Neural progenitor cell (in vitro differentiated cells): ENCODE measurements around the gene TNFRSF14. TPM values are rescaled to one million over a fixed set of nuclear protein-coding genes. Genes with fewer than 3 reads are reported as not detected.

Source experiments
- DNase-seq: peaks from one replicate; pipeline ENCODE4 v3.0.0-alpha.2; 2016; ENCODE audit warnings: low spot score
- H2AFZ ChIP-seq: fragments of 200-600 bp; sonication (generic); replicated peaks from 2 replicates; pipeline ENCODE4 v1.6.1; 2016; ENCODE audit warnings: antibody characterized with exemption
- H3F3A ChIP-seq: fragments of 200-600 bp; sonication (generic); 2 replicates; pipeline ENCODE4 v1.6.1; 2016; ENCODE audit warnings: antibody characterized with exemption, low read depth
- H3K27ac ChIP-seq: fragments of 200-600 bp; sonication (generic); 2 replicates; pipeline ENCODE4 v1.5.1; 2016; ENCODE audit warnings: mild to moderate bottlenecking
- H3K27me3 ChIP-seq: fragments of 200-600 bp; sonication (generic); 2 replicates; pipeline ENCODE4 v1.6.1; 2016; ENCODE audit warnings: mild to moderate bottlenecking, moderate library complexity
- H3K36me3 ChIP-seq: fragments of 200-600 bp; sonication (generic); 2 replicates; pipeline ENCODE4 v1.5.1; 2016
- H3K4me1 ChIP-seq: fragments of 200-600 bp; sonication (generic); 2 replicates; pipeline ENCODE4 v1.6.1; 2016; ENCODE audit warnings: mixed run types
- H3K4me2 ChIP-seq: fragments of 200-600 bp; sonication (generic); 2 replicates; pipeline ENCODE4 v1.6.1; 2016
- H3K4me3 ChIP-seq: fragments of 200-600 bp; sonication (generic); 2 replicates; pipeline ENCODE4 v1.5.1; 2016
- H3K79me2 ChIP-seq: fragments of 200-600 bp; sonication (generic); 2 replicates; pipeline ENCODE4 v1.6.1; 2016; ENCODE audit warnings: low read depth
- H3K9ac ChIP-seq: fragments of 200-600 bp; sonication (generic); 2 replicates; pipeline ENCODE4 v1.6.1; 2016
- H3K9me3 ChIP-seq: fragments of 200-600 bp; sonication (generic); 2 replicates; pipeline ENCODE4 v1.5.1; 2016; ENCODE audit warnings: low read depth
- H4K20me1 ChIP-seq: fragments of 200-600 bp; sonication (generic); 2 replicates; pipeline ENCODE4 v1.6.1; 2016; ENCODE audit warnings: low read depth
- H3K27ac Mint-ChIP-seq: 3 replicates; pipeline ENCODE4 v1.8.0; 2021; ENCODE audit warnings: mixed read lengths
- H3K27me3 Mint-ChIP-seq: 2 replicates; pipeline ENCODE4 v1.8.0; 2022; ENCODE audit warnings: low read depth, mild to moderate bottlenecking, inconsistent platforms, moderate library complexity, mixed read lengths; ENCODE audit not compliant: insufficient read depth
- H3K36me3 Mint-ChIP-seq: 3 replicates; pipeline ENCODE4 v1.8.0; 2021; ENCODE audit warnings: mixed read lengths
- H3K4me1 Mint-ChIP-seq: 3 replicates; pipeline ENCODE4 v1.8.0; 2021; ENCODE audit warnings: mixed read lengths
- H3K4me3 Mint-ChIP-seq: 3 replicates; pipeline ENCODE4 v1.8.0; 2021; ENCODE audit warnings: mild to moderate bottlenecking, moderate library complexity, mixed read lengths
- H3K9me3 Mint-ChIP-seq: 3 replicates; pipeline ENCODE4 v1.8.0; 2020; ENCODE audit warnings: mixed read lengths
- CTCF ChIP-seq: fragments of 200-600 bp; sonication (generic); IDR thresholded peaks from 2 replicates; pipeline ENCODE4 v1.5.1; 2017; ENCODE audit warnings: antibody characterized with exemption, mild to moderate bottlenecking
- EZH2 ChIP-seq: fragments of 200-600 bp; sonication (generic); IDR thresholded peaks from 2 replicates; pipeline ENCODE4 v1.6.1; 2017; ENCODE audit warnings: antibody characterized with exemption, mild to moderate bottlenecking, moderate library complexity
- EZH2phosphoT487 ChIP-seq: fragments of 200-600 bp; sonication (generic); IDR thresholded peaks from 2 replicates; pipeline ENCODE4 v1.6.1; 2017; ENCODE audit warnings: antibody characterized with exemption
- total RNA-seq: library from RNA; depleted of rRNA; stranded (reverse); fragments of >200 nt; gene quantifications from 2 replicates; pipeline ENCODE4 v1.2.3, GENCODE V29; 2015; ENCODE audit warnings: low replicate concordance

The TNFRSF14 gene
- total RNA-seq, 1 donor from 2014 or later = not detected

GRCh38 chr1:2516124-2516523, 40.0 kb upstream of the TNFRSF14 start:
- no peak for DNase-seq
- H3F3A ChIP-seq = no peaks in the 10 kb centered on the region
- no peak overlapping the region for H2AFZ ChIP-seq
- no peak overlapping the region for H3K4me2 ChIP-seq
- no peaks in the 10 kb centered on the region for H3K36me3 ChIP-seq
- peaks cover 47% of the 10 kb centered on the region for H4K20me1 ChIP-seq
- Mint-ChIP-seq H3K36me3 (peaks cover 14% of the 10 kb centered on the region), H3K9me3 (no peaks in the 10 kb centered on the region), H3K27ac (no peak overlapping the region), H3K27me3 (peaks cover 2% of the 10 kb centered on the region), H3K4me3 (no peak overlapping the region), H3K4me1 (peaks cover 2% of the 10 kb centered on the region)
- H3K27ac ChIP-seq = no peak overlapping the region
- H3K79me2 ChIP-seq = no peaks in the 10 kb centered on the region
- no peaks in the 10 kb centered on the region for H3K4me1 ChIP-seq
- H3K9ac ChIP-seq = no peak overlapping the region
- no peaks in the 10 kb centered on the region for H3K9me3 ChIP-seq
- H3K27me3 ChIP-seq = no peaks in the 10 kb centered on the region
- TF ChIP-seq EZH2 (no peak), EZH2phosphoT487 (no peak), CTCF (no peak)
- no peak overlapping the region for H3K4me3 ChIP-seq

- Histone ChIP-seq H3K9ac (no peak overlapping the region), H3K27ac (no peak overlapping the region), H4K20me1 (peaks cover 55% of the 10 kb centered on the region), H3K27me3 (no peaks in the 10 kb centered on the region), H3F3A (no peaks in the 10 kb centered on the region), H3K4me3 (no peak overlapping the region), H3K4me2 (no peak overlapping the region), H3K36me3 (no peaks in the 10 kb centered on the region), H3K4me1 (no peaks in the 10 kb centered on the region), H2AFZ (no peak overlapping the region), H3K9me3 (no peaks in the 10 kb centered on the region), H3K79me2 (peaks cover 3% of the 10 kb centered on the region)
- Mint-ChIP-seq H3K27me3 (peaks cover 4% of the 10 kb centered on the region), H3K27ac (no peak overlapping the region), H3K4me3 (no peak overlapping the region), H3K4me1 (peaks cover 3% of the 10 kb centered on the region), H3K36me3 (peaks cover 10% of the 10 kb centered on the region), H3K9me3 (no peaks in the 10 kb centered on the region)
- no peak for DNase-seq
- TF ChIP-seq EZH2 = no peak
- no peak for TF ChIP-seq EZH2phosphoT487
- TF ChIP-seq CTCF = no peak
Observed at GRCh38 chr1:2516946-2517345, 39.2 kb upstream of the TNFRSF14 start.

GRCh38 chr1:2517966-2518365, 38.2 kb upstream of the TNFRSF14 start:
- Histone ChIP-seq H3K9ac (no peak overlapping the region), H3K36me3 (no peaks in the 10 kb centered on the region), H3K27ac (no peak overlapping the region), H3K9me3 (no peaks in the 10 kb centered on the region), H3K27me3 (no peaks in the 10 kb centered on the region), H2AFZ (no peak overlapping the region), H3K4me3 (no peak overlapping the region), H3K79me2 (peaks cover 14% of the 10 kb centered on the region), H3F3A (no peaks in the 10 kb centered on the region), H4K20me1 (peaks cover 59% of the 10 kb centered on the region), H3K4me1 (no peaks in the 10 kb centered on the region), H3K4me2 (no peak overlapping the region)
- no peak for TF ChIP-seq CTCF
- no peak for TF ChIP-seq EZH2phosphoT487
- TF ChIP-seq EZH2 = no peak
- peaks cover 3% of the 10 kb centered on the region for H3K4me1 Mint-ChIP-seq
- no peak overlapping the region for H3K4me3 Mint-ChIP-seq
- H3K9me3 Mint-ChIP-seq = no peaks in the 10 kb centered on the region
- H3K27me3 Mint-ChIP-seq = peaks cover 4% of the 10 kb centered on the region
- no peak for DNase-seq
- H3K36me3 Mint-ChIP-seq = peaks cover 10% of the 10 kb centered on the region
- H3K27ac Mint-ChIP-seq = no peak overlapping the region

- Histone ChIP-seq H3K27me3 (no peaks in the 10 kb centered on the region), H3F3A (no peaks in the 10 kb centered on the region), H3K4me2 (no peak overlapping the region), H3K9ac (no peak overlapping the region), H3K79me2 (peaks cover 19% of the 10 kb centered on the region), H3K4me1 (no peaks in the 10 kb centered on the region), H2AFZ (no peak overlapping the region), H3K9me3 (no peaks in the 10 kb centered on the region), H4K20me1 (peaks cover 63% of the 10 kb centered on the region), H3K4me3 (no peak overlapping the region), H3K36me3 (no peaks in the 10 kb centered on the region), H3K27ac (no peak overlapping the region)
- peaks cover 3% of the 10 kb centered on the region for H3K4me1 Mint-ChIP-seq
- peaks cover 10% of the 10 kb centered on the region for H3K36me3 Mint-ChIP-seq
- no peak overlapping the region for H3K4me3 Mint-ChIP-seq
- TF ChIP-seq EZH2phosphoT487 (no peak), EZH2 (no peak), CTCF (no peak)
- DNase-seq = no peak
- no peaks in the 10 kb centered on the region for H3K9me3 Mint-ChIP-seq
- H3K27me3 Mint-ChIP-seq = peaks cover 4% of the 10 kb centered on the region
- H3K27ac Mint-ChIP-seq = no peak overlapping the region
Observed at GRCh38 chr1:2518528-2518927, 37.6 kb upstream of the TNFRSF14 start.
